ENCODE measurements around the gene IGDCC3.
A peak's percentile ranks its signal among the peaks of the same experiment; 100 is the strongest.
"Not testable (repeated sequence)": the region's sequence is repeated elsewhere in the genome, so short reads cannot be mapped to it uniquely, and the experiment has no call there.

The IGDCC3 gene

GRCh38 chr15:65368302-65369211 is 9.2 kb downstream of the IGDCC3 start:
- DNase-seq = no peak

DNA sequence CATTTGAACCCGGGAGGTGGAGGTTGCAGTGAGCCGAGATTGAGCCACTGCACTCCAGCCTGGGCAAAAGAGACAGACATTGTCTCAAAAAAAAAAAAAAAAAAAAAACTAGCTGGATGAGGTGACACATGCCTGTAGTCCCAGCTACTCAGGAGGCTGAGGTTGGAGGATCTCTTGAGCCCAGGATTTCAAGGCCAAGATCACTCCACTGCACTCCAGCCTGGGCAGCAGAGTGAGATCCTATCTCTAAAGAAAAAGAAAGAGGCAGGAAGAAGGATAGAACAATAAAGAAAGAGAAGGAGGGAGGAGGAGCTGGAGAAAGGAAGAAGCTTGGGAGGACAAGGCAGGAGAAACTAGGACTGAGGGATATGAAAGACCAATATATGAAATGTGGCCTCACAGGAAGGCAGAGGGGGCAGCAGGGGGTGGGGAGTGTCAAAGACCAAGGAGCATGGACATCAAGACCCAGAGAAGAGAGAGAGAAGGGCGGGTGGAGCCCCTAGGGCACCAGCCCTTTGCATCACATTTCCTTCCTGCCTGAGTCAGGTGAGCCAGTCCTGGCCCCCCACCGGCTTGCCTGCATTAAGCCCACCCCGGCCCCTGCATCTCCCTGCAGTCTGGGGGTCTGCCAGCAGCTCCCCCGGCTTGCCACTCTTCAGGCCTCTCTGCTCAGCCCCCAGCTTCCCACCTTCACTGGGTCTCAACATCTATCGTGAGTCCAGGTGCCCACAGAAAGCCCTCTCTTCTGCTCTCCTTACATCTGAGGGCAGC is 11.5 kb downstream of the IGDCC3 start:
- DNase-seq = no peak

GRCh38 chr15:65365229-65365628 is 12.6 kb downstream of the IGDCC3 start:
- no peak for DNase-seq

GRCh38 chr15:65363766-65364165 is 14.0 kb downstream of the IGDCC3 start:
- DNase-seq = no peak

DNA sequence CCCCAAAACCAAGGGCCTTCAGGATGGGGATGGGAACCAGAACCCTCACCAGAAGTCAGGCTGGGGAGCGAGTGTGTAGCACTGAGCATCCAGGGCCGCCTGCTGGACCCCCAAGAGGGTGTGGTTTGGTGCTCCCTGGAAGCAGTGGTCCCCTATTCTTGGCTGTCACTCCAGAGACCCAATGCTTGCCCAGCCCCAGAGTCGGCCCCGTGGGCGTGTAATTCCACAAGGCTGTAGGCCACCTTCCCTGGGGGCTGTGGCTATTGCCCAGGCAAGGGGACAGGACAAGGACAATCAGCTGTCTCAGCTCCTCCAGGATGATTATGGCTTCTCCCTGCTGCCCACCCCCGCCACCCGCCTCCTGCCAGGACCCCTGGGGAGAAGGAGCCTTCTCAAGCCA is 14.5 kb downstream of the IGDCC3 start:
- DNase-seq = no peak

DNA sequence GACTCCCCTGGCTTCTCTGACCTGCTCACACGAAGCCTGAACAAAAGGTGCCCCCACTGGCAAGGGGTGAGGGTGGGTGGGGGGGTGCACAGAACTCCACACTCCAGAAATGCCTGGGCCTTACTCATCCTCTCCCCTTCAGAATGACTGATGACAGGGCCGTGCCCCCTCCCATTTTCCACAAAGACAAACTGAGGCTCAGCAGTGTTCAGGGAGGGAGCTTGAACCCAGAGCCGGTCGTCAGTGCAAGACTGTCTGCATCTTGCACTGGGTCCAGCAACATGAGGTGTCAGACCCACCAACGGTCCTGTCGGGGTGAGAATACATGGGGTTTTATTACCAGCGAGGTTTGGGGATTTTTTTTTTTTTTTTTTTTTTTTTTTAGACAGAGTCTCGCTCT is 15.3 kb downstream of the IGDCC3 start:
- no peak for DNase-seq

DNA sequence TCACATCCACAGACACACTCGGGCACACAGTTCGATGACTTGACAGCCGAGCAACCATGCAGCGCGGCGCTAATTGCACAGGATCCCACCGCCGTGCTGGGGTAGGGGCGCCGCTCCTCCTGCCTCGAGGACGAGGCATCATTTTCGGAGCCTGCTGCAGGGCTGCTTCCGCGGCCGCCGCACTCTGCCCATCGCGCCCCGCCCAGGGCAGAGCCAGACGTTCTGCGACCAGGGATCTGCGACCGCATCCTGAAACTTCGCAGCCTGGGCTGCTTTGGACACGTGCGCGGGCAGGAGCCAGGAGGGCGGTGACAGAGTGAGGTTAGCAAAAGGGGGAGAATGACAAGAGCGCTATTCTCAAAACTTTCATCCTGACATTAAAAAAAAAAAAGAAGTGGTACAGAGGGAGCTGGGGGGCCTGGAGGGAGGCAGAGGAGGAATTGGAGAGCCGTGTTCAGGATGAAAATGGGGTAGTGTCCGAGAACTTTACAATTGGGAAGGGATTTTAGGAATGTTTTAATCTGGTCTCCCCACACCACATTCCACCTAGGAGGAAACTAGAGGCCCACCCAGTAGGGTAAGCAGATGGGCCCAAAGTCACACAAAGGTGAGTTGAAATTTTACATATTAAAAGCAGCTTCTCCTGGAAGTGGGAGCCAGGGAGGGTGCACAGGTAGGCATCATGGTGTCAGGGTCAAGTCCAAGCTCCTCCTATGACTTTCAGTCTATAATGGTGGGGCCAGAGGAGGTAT is 15.9 kb downstream of the IGDCC3 start:
- no peak for DNase-seq

DNA sequence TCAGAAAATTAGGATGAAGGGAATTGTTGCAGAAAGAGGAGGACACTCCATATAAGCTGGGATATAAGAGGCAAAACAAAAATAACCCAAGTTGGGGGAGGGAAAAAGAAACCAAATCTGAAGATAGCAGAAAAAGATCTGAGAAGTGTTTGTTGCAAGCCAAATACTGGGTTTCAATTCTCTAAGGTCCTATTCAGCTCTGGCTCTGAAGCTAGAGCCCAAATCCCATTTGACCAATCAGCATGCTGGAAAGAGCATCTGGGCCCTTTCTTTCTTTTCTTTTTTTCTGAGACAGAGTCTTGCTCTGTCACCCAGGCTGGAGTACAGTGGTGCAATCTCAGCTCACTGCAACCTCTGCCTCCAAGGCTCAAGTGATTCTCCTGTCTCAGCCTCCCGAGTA is 17.3 kb downstream of the IGDCC3 start:
- no peak for DNase-seq

- DNase-seq = no peak
Observed at GRCh38 chr15:65355988-65356353, 21.8 kb downstream of the IGDCC3 start.

- peak in 1 of 4 experiments; percentile 9 for DNase-seq
Observed at GRCh38 chr15:65355173-65355987, 22.4 kb downstream of the IGDCC3 start.

GRCh38 chr15:65354835-65355172 is 23.0 kb downstream of the IGDCC3 start:
- no peak for DNase-seq

DNA sequence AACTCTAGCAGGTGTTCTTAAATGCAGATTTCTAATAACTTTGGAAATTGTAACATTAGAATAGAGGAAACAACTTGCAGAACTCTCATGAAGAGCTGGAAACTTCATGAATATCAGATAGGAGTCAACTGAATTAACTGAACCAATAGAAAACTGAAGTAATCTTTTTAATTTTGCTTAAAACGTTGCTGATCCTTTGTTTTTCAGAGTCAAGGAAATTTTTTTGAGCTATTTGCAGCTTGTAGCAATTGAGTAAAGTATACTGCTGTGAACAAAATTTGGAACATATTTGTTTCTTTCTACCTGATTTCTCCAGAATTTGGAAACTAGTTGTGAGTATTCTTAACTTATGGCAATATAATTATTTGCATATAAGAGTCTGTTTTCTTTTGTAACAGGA is 25.8 kb downstream of the IGDCC3 start:
- DNase-seq = not testable (repeated sequence)

- no peak for DNase-seq
Observed at GRCh38 chr15:65349338-65349737, 28.5 kb downstream of the IGDCC3 start.

- DNase-seq = not testable (repeated sequence)
Observed at GRCh38 chr15:65347756-65348155, 30.0 kb downstream of the IGDCC3 start.

GRCh38 chr15:65346856-65347598 is 30.8 kb downstream of the IGDCC3 start:
- no peak for DNase-seq

DNA sequence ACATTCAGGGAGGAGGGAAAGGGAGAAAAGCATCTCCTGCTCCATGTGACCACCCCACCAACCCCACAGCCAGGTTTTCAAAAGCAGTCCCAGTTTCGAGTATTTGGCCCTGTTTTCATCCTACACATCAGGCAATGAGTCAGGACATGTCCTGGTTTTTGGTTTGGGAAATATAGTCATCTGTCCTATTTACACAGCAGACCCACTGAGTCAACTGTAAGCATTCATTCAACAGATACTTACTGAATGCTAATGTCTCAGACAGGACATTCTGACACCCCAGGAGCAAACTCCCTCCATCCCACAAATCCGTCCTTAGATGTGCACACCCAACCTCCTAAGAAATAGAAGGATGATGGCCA is 32.9 kb downstream of the IGDCC3 start:
- no peak for DNase-seq

DNA sequence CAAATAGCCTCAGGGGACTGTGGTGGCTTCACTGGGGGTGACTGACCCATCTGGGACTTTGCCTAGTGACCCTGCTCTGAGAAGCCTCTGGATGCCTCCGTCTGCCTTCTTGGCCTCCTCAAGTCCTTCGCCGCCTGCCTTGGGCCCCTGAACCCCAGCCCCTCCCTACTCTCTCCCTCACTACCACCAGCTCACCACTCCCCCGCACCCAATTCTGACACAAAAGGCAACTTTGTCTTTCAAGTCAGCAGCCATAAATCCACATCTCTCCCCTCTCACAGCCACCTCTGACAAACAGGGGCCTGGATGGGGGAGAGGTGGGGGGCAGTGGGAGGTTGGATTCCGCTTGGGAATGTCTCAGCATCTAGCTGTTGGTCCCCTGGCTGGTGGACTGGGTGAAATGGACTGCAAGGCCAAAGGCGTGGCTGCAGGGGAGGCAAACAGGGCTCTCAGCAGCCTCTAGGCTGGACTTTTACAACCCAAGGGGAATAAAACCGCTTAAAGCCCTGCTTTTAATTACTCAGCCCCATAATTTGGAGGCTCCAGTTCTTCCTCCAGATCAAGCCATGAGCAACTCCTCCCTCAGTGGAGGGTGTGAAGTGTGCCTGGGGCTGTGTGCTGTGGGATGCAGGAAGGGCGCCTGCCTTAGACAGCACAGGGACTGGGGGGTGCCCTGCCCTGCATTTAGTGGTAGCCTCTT is 33.4 kb downstream of the IGDCC3 start:
- no peak for DNase-seq

GRCh38 chr15:65343374-65343981 is 34.3 kb downstream of the IGDCC3 start:
- DNase-seq = no peak

DNA sequence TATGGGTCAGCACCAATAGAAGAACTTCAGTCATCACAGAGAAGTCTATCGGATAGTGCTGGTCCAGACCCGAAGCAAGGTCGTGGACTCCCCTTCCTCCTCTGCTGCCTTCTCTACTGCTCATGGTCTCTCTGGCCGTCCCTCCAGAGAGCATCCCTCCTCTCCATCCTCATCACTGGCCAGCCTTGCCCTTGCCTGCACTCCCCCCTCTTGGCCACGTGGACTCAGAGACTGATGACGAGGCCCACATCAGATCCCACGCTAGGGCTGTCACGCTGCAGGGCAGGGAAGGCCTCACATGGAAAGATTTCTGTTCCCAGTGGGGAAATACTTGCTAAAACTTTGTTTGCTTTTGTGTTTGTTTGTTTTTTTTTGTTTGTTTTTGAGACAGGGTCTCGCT is 35.3 kb downstream of the IGDCC3 start:
- DNase-seq = no peak

DNA sequence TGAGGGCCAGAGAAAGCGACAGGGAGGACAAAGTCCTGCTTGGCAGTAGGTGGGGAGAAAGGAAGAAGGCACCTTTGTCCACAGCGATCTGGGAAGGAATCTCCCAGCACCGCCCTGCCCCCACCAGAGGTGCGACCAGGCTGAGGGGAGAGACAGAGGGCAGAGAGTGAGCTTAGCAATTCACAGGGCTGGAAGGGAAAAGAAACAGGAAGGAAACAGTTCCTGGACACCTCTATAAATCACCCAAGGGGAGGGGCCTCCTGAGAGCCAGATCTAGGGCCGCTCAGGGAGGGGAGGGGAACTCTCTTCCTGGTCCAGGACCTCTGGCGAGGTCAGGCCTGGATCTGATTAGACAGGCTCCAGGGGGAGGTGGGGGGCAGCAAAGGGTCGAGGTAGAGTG is 37.9 kb downstream of the IGDCC3 start:
- DNase-seq = no peak

- no peak for DNase-seq
Observed at GRCh38 chr15:65339416-65339815, 38.4 kb downstream of the IGDCC3 start.

Measured in suppressor macrophage (primary cell).